IPS DF 4.7 (cell line): ENCODE data around the gene MREG.

Experiments used
- DNase-seq: peaks from one replicate; pipeline ENCODE4 v3.0.0-alpha.2; 2013; ENCODE audit warnings: low spot score; ENCODE audit errors: extremely low read depth

The MREG gene

GRCh38 chr2:215919624-215920243, 93.6 kb downstream of the MREG start:
- no peak for DNase-seq

- no peak for DNase-seq
These were observed 94.3 kb downstream of the MREG start for GRCh38 chr2:215918901-215919599.

- DNase-seq: no peak
These were observed 95.3 kb downstream of the MREG start for GRCh38 chr2:215917953-215918620.

- DNase-seq: no peak
These were observed 97.9 kb downstream of the MREG start for GRCh38 chr2:215915441-215915840.

- no peak for DNase-seq
These were observed 98.6 kb downstream of the MREG start for GRCh38 chr2:215914777-215915165.

GRCh38 chr2:215914054-215914776, 99.1 kb downstream of the MREG start:
- no peak for DNase-seq

GRCh38 chr2:215912299-215912842, 101.0 kb downstream of the MREG start:
- no peak for DNase-seq

GRCh38 chr2:215911301-215912085, 101.9 kb downstream of the MREG start:
- DNase-seq: no peak

- no peak for DNase-seq
These were observed 103.2 kb downstream of the MREG start for GRCh38 chr2:215910180-215910579.

GRCh38 chr2:215907147-215907546, 106.2 kb downstream of the MREG start:
- no peak for DNase-seq

- no peak for DNase-seq
These were observed 106.9 kb downstream of the MREG start for GRCh38 chr2:215906458-215906857.

GRCh38 chr2:215905691-215906090, 107.7 kb downstream of the MREG start:
- no peak for DNase-seq

GRCh38 chr2:215904101-215904500, 109.2 kb downstream of the MREG start:
- DNase-seq: no peak

- no peak for DNase-seq
These were observed 110.1 kb downstream of the MREG start for GRCh38 chr2:215903203-215903602.

- DNase-seq: no peak
These were observed 111.6 kb downstream of the MREG start for GRCh38 chr2:215901796-215902195.

GRCh38 chr2:215900843-215901242, 112.5 kb downstream of the MREG start:
- DNase-seq: no peak

GRCh38 chr2:215900203-215900611, 113.1 kb downstream of the MREG start:
- DNase-seq: no peak

- DNase-seq: no peak
These were observed 113.9 kb downstream of the MREG start for GRCh38 chr2:215899141-215900074.

GRCh38 chr2:215898363-215898762, 115.0 kb downstream of the MREG start:
- no peak for DNase-seq

- no peak for DNase-seq
These were observed 116.4 kb downstream of the MREG start for GRCh38 chr2:215896921-215897320.
